Breast epithelium (tissue), 4 donors: ENCODE results near the gene ATP4B. TPM values are rescaled to one million over a fixed set of nuclear protein-coding genes. Genes with fewer than 3 reads are reported as not detected.
A peak's percentile ranks its signal among the peaks of the same experiment; 100 is the strongest.

Experiments used
- DNase-seq, 2 donors: peaks; one replicate each; pipeline ENCODE4 v3.0.0-alpha.2; 2019; ENCODE audit warnings: low spot score in 2 of 2
- H3K27ac ChIP-seq, 2 donors: fragments of 200-600 bp; sonication (generic) in 1 of 2; one replicate each; pipeline ENCODE4 v1.5.1; 2016 to 2019; ENCODE audit warnings: mild to moderate bottlenecking in 1 of 2
- H3K27me3 ChIP-seq, 2 donors: fragments of 200-600 bp; sonication (generic) in 1 of 2; one replicate each; pipeline versions ENCODE4 v1.5.1 to v1.6.0; 2017 to 2019; ENCODE audit warnings: control low read depth in 1 of 2, mild to moderate bottlenecking in 1 of 2
- H3K36me3 ChIP-seq: fragments of 200-600 bp; one replicate; pipeline ENCODE4 v1.5.1; 2019
- H3K4me1 ChIP-seq, 2 donors: fragments of 200-600 bp; sonication (generic); one replicate each; pipeline ENCODE4 v1.5.1; 2016 to 2019; ENCODE audit warnings: control low read depth in 1 of 2
- H3K4me3 ChIP-seq, 3 donors: fragments of 200-600 bp; sonication (generic); 1 replicate in 2 of 3; 2 replicates in 1 of 3; pipeline ENCODE4 v1.5.1; 2016 to 2019; ENCODE audit warnings: mild to moderate bottlenecking in 3 of 3, moderate library complexity in 2 of 3
- H3K9me3 ChIP-seq, 2 donors: fragments of 200-600 bp; sonication (generic) in 1 of 2; one replicate each; pipeline ENCODE4 v1.5.1; 2016 to 2019; ENCODE audit warnings: control low read depth in 1 of 2
- POLR2A ChIP-seq: fragments of 450-650 bp; IDR thresholded peaks from one replicate; pipeline ENCODE4 v1.6.1; 2016; ENCODE audit warnings: antibody characterized with exemption, mild to moderate bottlenecking, moderate library complexity
- POLR2AphosphoS5 ChIP-seq, 3 donors: sonication (generic); formaldehyde crosslinking; IDR thresholded peaks; one replicate each; pipeline ENCODE4 v1.6.1; 2017; ENCODE audit warnings: antibody characterized with exemption in 3 of 3
- intact Hi-C: fragments of 100-400 bp; cut with DNase I; formaldehyde crosslinking; loops from one replicate; pipeline ENCODE4 v1.15.1; 2023; ENCODE audit warnings: low total_unique reads
- total RNA-seq, 3 donors: library from RNA; depleted of rRNA; stranded (reverse); fragments of >200 nt; gene quantifications; one replicate each; pipeline ENCODE4 v1.1.0, GENCODE V29; 2016
- TF ChIP-seq, protein P1 (sequence below), 3 donors: fragments of 450-650 bp; IDR thresholded peaks; one replicate each; pipeline ENCODE4 v1.5.1; 2016 to 2017; ENCODE audit warnings: antibody characterized with exemption in 3 of 3, mild to moderate bottlenecking in 3 of 3, moderate library complexity in 3 of 3

The ATP4B gene
- total RNA-seq, 3 donors from 2014 or later, result not detected

DNA sequence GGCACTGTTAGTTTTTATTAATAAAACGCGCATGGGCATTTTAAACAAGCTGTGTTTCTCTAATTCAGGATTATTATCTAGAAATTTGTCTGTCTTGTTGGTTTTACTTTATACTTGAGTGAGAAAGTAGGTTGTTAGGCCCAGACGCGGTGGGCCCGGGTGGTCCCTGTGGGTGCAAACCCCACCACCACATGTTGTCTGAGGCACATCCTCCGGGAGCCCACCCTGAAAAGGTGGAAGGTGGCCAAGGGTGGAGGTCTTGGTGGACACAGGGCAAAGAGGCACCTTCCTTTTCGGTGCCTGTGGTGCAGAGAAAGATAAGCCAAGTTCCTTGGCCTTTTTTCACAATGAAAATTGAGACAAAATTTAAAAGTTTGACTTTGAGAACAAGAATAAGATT lies 16.6 kb downstream of the ATP4B start:
- TF ChIP-seq, protein P1, sequence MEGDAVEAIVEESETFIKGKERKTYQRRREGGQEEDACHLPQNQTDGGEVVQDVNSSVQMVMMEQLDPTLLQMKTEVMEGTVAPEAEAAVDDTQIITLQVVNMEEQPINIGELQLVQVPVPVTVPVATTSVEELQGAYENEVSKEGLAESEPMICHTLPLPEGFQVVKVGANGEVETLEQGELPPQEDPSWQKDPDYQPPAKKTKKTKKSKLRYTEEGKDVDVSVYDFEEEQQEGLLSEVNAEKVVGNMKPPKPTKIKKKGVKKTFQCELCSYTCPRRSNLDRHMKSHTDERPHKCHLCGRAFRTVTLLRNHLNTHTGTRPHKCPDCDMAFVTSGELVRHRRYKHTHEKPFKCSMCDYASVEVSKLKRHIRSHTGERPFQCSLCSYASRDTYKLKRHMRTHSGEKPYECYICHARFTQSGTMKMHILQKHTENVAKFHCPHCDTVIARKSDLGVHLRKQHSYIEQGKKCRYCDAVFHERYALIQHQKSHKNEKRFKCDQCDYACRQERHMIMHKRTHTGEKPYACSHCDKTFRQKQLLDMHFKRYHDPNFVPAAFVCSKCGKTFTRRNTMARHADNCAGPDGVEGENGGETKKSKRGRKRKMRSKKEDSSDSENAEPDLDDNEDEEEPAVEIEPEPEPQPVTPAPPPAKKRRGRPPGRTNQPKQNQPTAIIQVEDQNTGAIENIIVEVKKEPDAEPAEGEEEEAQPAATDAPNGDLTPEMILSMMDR (IDR thresholded peaks at IDR 0.05), result no peak
- no peak for TF ChIP-seq POLR2AphosphoS5 (IDR thresholded peaks at IDR 0.05)
- no peak for TF ChIP-seq POLR2A
- no peaks in the 10 kb centered on the region for H3K36me3 ChIP-seq
- DNase-seq, result peak in 1 of 2 donors; percentile 40

DNA sequence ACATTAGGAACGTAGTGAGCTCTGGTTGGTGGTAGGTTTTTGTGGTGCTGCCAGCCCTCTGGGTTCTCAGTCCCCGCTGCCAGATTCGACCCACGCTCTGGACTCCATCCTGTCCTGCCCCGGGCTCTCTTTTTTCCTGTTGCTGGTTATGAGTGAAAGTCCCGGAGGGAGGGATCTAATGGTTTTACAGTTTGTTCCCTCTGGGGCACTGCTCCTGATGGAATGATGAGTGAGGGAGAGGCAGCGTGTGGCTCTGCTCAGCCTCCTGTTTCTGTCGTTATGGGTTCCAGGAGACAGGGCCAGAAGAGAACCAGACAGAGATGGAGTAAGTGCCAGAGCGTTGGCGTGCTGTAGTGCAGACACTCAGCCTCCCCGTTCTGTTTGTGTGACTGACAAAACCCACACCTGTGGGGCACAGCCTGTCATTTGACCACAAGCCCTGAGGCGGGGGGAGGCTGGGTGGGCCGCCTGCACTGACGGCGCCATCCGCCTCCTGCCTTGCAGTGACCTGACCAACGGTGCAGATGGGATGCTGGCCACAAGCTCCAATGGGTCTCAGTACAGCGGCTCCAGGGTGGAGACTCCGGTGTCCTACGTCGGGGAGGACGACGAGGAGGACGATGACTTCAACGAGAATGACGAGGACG lies 18.3 kb downstream of the ATP4B start:
- Histone ChIP-seq H3K36me3 (no peaks in the 10 kb centered on the region), H3K4me3 (peak overlapping the region in 1 of 3 donors; percentile 35), H3K4me1 (no peaks in the 10 kb centered on the region), H3K27ac (peak overlapping the region in 1 of 2 donors; percentile 7), H3K9me3 (no peaks in the 10 kb centered on the region), H3K27me3 (no peaks in the 10 kb centered on the region)
- intact Hi-C loops, result no loop called here
- DNase-seq, result peak; percentile 30 to 45
- TF ChIP-seq, protein P1 (IDR thresholded peaks at IDR 0.05), result no peak
- TF ChIP-seq POLR2A, result no peak
- no peak for TF ChIP-seq POLR2AphosphoS5 (IDR thresholded peaks at IDR 0.05)

More for the DNA sequence above, 16.6 kb downstream of the ATP4B start:
- intact Hi-C loops, result no loop called here
- H3K4me1 ChIP-seq, result no peaks in the 10 kb centered on the region
- no peaks in the 10 kb centered on the region for H3K27me3 ChIP-seq
- H3K9me3 ChIP-seq, result no peaks in the 10 kb centered on the region
- no peak overlapping the region for H3K27ac ChIP-seq
- no peak overlapping the region for H3K4me3 ChIP-seq

DNA sequence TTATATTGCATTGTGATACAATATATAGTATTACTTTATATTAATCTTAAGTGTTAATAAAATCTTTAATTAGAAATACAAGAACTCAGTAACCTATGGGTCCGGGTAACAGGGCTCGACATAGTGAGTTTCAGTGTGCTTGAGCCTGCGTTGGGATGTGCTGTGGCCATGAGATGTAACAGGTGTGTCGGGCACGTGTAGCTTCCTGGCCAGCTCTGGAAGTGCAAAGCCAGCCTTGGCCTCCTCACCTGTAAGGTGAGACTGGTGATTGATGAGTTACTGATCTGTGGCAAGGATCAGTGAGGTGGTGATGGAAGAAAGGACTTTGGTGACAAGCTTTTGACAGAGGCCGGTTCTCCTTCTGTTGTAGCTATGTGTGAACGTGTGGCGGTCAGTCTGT lies 19.2 kb downstream of the ATP4B start:
- Histone ChIP-seq H3K27me3 (no peaks in the 10 kb centered on the region), H3K36me3 (no peaks in the 10 kb centered on the region), H3K27ac (no peak overlapping the region), H3K9me3 (no peaks in the 10 kb centered on the region), H3K4me3 (no peak overlapping the region), H3K4me1 (no peaks in the 10 kb centered on the region)
- peak in 1 of 2 donors; percentile 25 for DNase-seq
- intact Hi-C loops, result no loop called here
- no peak for TF ChIP-seq POLR2AphosphoS5 (IDR thresholded peaks at IDR 0.05)
- TF ChIP-seq POLR2A, result no peak
- TF ChIP-seq, protein P1 (IDR thresholded peaks at IDR 0.05), result no peak

DNA sequence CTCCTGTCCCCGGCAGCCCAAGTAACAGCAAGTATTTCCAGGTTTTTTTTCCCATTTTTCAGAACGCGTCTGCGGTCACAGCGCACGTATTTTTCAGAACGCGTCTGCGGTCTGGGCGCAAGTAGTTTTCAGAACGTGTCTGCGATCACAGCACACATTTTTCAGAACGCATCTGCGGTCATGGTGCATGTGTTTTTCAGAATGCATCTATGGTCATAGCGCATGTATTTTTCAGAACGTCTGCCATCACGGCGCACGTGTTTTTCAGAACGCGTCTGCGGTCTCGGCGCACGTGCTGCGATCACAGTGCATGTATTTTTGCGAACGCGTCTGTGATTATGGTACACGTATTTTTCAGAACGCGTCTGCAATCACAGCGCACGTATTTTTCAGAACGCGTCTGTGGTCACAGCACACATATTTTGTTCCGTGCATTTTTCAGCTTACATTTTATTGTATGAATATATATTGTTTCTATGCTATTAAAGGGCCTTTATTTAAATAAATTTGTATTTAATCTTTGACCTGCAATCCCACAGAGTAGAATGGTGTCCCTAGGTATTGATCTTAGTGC lies 19.7 kb downstream of the ATP4B start:
- Histone ChIP-seq H3K36me3 (no peaks in the 10 kb centered on the region), H3K4me1 (no peaks in the 10 kb centered on the region), H3K27ac (no peak overlapping the region), H3K27me3 (no peaks in the 10 kb centered on the region), H3K4me3 (no peak overlapping the region), H3K9me3 (no peaks in the 10 kb centered on the region)
- DNase-seq, result peak in 1 of 2 donors; percentile 17
- intact Hi-C loops, result no loop called here
- TF ChIP-seq, protein P1 (IDR thresholded peaks at IDR 0.05), result no peak
- TF ChIP-seq POLR2A, result no peak

DNA sequence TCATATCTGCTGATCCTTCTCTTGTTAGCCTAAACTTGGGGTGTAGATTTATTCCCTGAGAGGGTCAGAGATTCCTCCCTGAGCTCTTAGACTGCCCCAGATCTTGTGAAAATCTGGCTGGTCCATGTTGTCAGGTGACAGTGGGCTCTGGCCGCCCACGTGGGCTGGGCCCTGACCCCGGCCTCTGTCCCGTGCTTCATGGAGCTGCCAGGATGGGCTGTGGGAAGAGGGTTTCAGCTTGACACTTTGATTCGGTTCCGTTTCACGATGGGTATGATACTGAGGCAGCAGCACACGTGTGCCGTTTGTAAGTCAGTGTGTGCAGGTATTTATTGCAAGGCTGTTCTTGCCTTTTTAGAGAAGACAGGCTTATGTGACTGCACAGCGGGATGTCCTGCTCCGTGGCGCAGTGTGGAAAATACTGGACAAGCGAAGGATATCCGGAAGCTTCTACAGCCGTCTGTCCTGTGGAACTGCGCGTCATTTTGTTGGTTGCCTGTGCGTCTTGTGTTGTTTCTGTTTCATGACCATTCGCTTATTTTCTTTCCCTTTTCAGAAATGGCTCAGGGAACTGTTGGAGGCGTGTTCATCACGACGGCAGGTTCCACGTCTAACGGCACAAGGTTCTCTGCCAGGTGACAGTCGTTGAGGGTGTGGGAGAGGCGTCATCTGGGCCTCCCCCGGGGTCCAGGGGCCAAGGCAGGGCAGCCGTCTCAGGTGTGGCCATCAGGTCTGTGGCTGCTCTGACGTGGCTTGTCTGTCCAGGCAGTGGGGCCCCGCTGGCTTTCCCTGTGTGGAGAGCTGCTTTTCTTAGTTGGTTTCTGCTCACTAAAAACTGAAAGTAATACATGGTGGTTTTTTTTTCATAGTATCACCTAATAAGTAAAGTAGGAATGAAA lies 20.5 kb downstream of the ATP4B start:
- no peaks in the 10 kb centered on the region for H3K36me3 ChIP-seq
- no peaks in the 10 kb centered on the region for H3K9me3 ChIP-seq
- peak in 1 of 2 donors; percentile 31 for DNase-seq
- H3K4me1 ChIP-seq, result no peaks in the 10 kb centered on the region
- no peaks in the 10 kb centered on the region for H3K27me3 ChIP-seq
- TF ChIP-seq POLR2A (no peak), POLR2AphosphoS5 (IDR thresholded peaks at IDR 0.05) (no peak)
- TF ChIP-seq, protein P1 (IDR thresholded peaks at IDR 0.05), result no peak
- no peak overlapping the region for H3K4me3 ChIP-seq
- no peak overlapping the region for H3K27ac ChIP-seq
- intact Hi-C loops, result no loop called here
